Mucosa of descending colon (tissue), 3 donors: ENCODE measurements around the gene APBA2. TPM values are rescaled to one million over a fixed set of nuclear protein-coding genes. Genes with fewer than 3 reads are reported as not detected.

Experiments used
- ATAC-seq: fragments of 200-7000 bp; cut with Tn5 transposase; one replicate; pipeline ENCODE4 v1.9.1; 2020; ENCODE audit warnings: mild to moderate bottlenecking, moderate library complexity
- DNase-seq, 3 donors: peaks; one replicate each; pipeline ENCODE4 v3.0.0-alpha.2; 2020
- H3K36me3 ChIP-seq: fragments of 200-600 bp; one replicate; pipeline ENCODE4 v1.8.0; 2021; ENCODE audit warnings: low read depth, mild to moderate bottlenecking
- H3K4me1 ChIP-seq: fragments of 200-600 bp; one replicate; pipeline ENCODE4 v1.8.0; 2021; ENCODE audit warnings: low read depth, mild to moderate bottlenecking
- H3K4me3 ChIP-seq: fragments of 200-600 bp; one replicate; pipeline ENCODE4 v1.8.0; 2021; ENCODE audit warnings: mild to moderate bottlenecking
- H3K9me3 ChIP-seq: fragments of 200-600 bp; one replicate; pipeline ENCODE4 v1.8.0; 2021; ENCODE audit warnings: mild to moderate bottlenecking
- CTCF ChIP-seq: fragments of 200-600 bp; IDR thresholded peaks from one replicate; pipeline ENCODE4 v1.8.0; 2022; ENCODE audit warnings: antibody characterized with exemption, mild to moderate bottlenecking
- intact Hi-C, 2 donors: fragments of 100-400 bp; cut with DNase I in 1 of 2; cut with micrococcal nuclease in 1 of 2; formaldehyde crosslinking; loops; one replicate each; pipeline versions ENCODE4 v1.11.0 to v1.11.1; 2022; cut with DNase I, micrococcal nuclease
- total RNA-seq, 3 donors: library from RNA; stranded (reverse); fragmentation: NEBNext Ultra II Directional in 2 of 3; extraction: Animal tissue kit (Norgen Biotek cat#: 25700) in 2 of 3; gene quantifications; one replicate each; pipeline versions ENCODE4 v1.2.1 to v1.2.4, GENCODE V29; 2021 to 2023
- donor health status: DM: no; HTN: no; CAD: no; lungs with moderate emphysema.
- donor health status: DM: no; HTN: no; CAD: no.
- donor health status: DM: no; HTN: yes; CAD: no.

APBA2 gene
- total RNA-seq, 3 donors from 2014 or later = 0.69 to 2.0 (median 1.2) TPM

GRCh38 chr15:28912422-28912821, 26.6 kb downstream of the APBA2 start:
- no peak for ATAC-seq
- Histone ChIP-seq H3K36me3 (no peaks in the 10 kb centered on the region), H3K4me3 (no peak overlapping the region), H3K4me1 (no peaks in the 10 kb centered on the region), H3K9me3 (no peaks in the 10 kb centered on the region)
- no peak for DNase-seq
- intact Hi-C loops = no loop called here
- no peak for TF ChIP-seq CTCF

- intact Hi-C loops = no loop called here
- H3K4me3 ChIP-seq = no peak overlapping the region
- ATAC-seq = no peak
- no peak for TF ChIP-seq CTCF
- H3K4me1 ChIP-seq = no peaks in the 10 kb centered on the region
- no peak for DNase-seq
- H3K36me3 ChIP-seq = no peaks in the 10 kb centered on the region
- no peaks in the 10 kb centered on the region for H3K9me3 ChIP-seq
Observed at GRCh38 chr15:28913171-28913765, 27.5 kb downstream of the APBA2 start.

- no peak for ATAC-seq
- no peaks in the 10 kb centered on the region for H3K9me3 ChIP-seq
- intact Hi-C loops = no loop called here
- no peak overlapping the region for H3K4me3 ChIP-seq
- no peaks in the 10 kb centered on the region for H3K4me1 ChIP-seq
- no peaks in the 10 kb centered on the region for H3K36me3 ChIP-seq
- DNase-seq = no peak
- no peak for TF ChIP-seq CTCF
Observed at GRCh38 chr15:28914046-28914445, 28.3 kb downstream of the APBA2 start.

GRCh38 chr15:28914483-28915023, 28.8 kb downstream of the APBA2 start:
- ATAC-seq (no peak), DNase-seq (no peak)
- Histone ChIP-seq H3K36me3 (no peaks in the 10 kb centered on the region), H3K4me1 (no peaks in the 10 kb centered on the region), H3K4me3 (no peak overlapping the region), H3K9me3 (no peaks in the 10 kb centered on the region)
- intact Hi-C loops = no loop called here
- TF ChIP-seq CTCF = no peak

GRCh38 chr15:28915041-28915810, 29.5 kb downstream of the APBA2 start:
- no peaks in the 10 kb centered on the region for H3K9me3 ChIP-seq
- ATAC-seq (peak; percentile 40), DNase-seq (no peak)
- H3K36me3 ChIP-seq = no peaks in the 10 kb centered on the region
- intact Hi-C loops = no loop called here
- no peak overlapping the region for H3K4me3 ChIP-seq
- no peaks in the 10 kb centered on the region for H3K4me1 ChIP-seq
- TF ChIP-seq CTCF = no peak
